Fibroblast of lung (primary cell): ENCODE data around the gene DHX15. TPM values are rescaled to one million over a fixed set of nuclear protein-coding genes. Genes with fewer than 3 reads are reported as not detected.

Experiments
- DNase-seq, 2 donors: peaks; one replicate each; pipeline versions ENCODE4 v3.0.0 to v3.0.0-alpha.2; 2010; ENCODE audit warnings: low read depth in 2 of 2
- H2AFZ ChIP-seq: 2 replicates; pipeline ENCODE4 v1.5.1; 2012; ENCODE audit warnings: low read length, control low read depth, inconsistent platforms
- H3K27ac ChIP-seq: 2 replicates; pipeline ENCODE4 v1.5.1; 2011; ENCODE audit warnings: low read length, control low read depth; ENCODE audit not compliant: insufficient read depth
- H3K27me3 ChIP-seq: 2 replicates; pipeline ENCODE4 v1.5.1; 2011; ENCODE audit warnings: mild to moderate bottlenecking, low read length; ENCODE audit not compliant: control insufficient read depth, insufficient read depth
- H3K36me3 ChIP-seq: 2 replicates; pipeline ENCODE4 v1.5.1; 2011; ENCODE audit warnings: low read length; ENCODE audit not compliant: control insufficient read depth, insufficient read depth
- H3K4me1 ChIP-seq: 2 replicates; pipeline ENCODE4 v1.5.1; 2011; ENCODE audit warnings: low read length; ENCODE audit not compliant: control insufficient read depth, insufficient read depth; ENCODE audit errors: extremely low read depth
- H3K4me2 ChIP-seq: 2 replicates; pipeline ENCODE4 v1.5.1; 2011; ENCODE audit warnings: low read length, control low read depth; ENCODE audit not compliant: insufficient read depth; ENCODE audit errors: extremely low read depth
- H3K4me3 ChIP-seq, 4 experiments: fragments of 200-600 bp in 1 of 4; sonication (generic) in 1 of 4; replicated peaks in 1 of 4; 2 replicates each; pipeline ENCODE4 v1.5.1; 2011 to 2016; ENCODE audit warnings: low read length in 4 of 4, low read depth in 3 of 4, mild to moderate bottlenecking in 3 of 4, control low read depth in 2 of 4, inconsistent platforms in 1 of 4, mixed read lengths in 1 of 4; ENCODE audit not compliant: insufficient read depth in 1 of 4; ENCODE audit errors: control extremely low read depth in 1 of 4
- H3K79me2 ChIP-seq: 2 replicates; pipeline ENCODE4 v1.5.1; 2012; ENCODE audit warnings: mild to moderate bottlenecking, low read length, inconsistent platforms; ENCODE audit not compliant: control insufficient read depth, insufficient read depth
- H3K9ac ChIP-seq: 2 replicates; pipeline ENCODE4 v1.5.1; 2011; ENCODE audit warnings: mild to moderate bottlenecking, low read length, control low read depth; ENCODE audit not compliant: insufficient read depth
- H3K9me3 ChIP-seq: 2 replicates; pipeline ENCODE4 v1.5.1; 2012; ENCODE audit warnings: low read depth, low read length; ENCODE audit not compliant: control insufficient read depth, insufficient read depth
- H4K20me1 ChIP-seq: 2 replicates; pipeline ENCODE4 v1.5.1; 2011; ENCODE audit warnings: low read length; ENCODE audit not compliant: control insufficient read depth, insufficient read depth; ENCODE audit errors: extremely low read depth
- CTCF ChIP-seq, 2 donors: IDR thresholded peaks in 1 of 2; conservative IDR thresholded peaks in 1 of 2; 1 replicate in 1 of 2; 2 replicates in 1 of 2; pipeline ENCODE4 v1.5.1; 2011 to 2012; ENCODE audit warnings: low read length in 2 of 2, control low read depth in 1 of 2, inconsistent platforms in 1 of 2, low read depth in 1 of 2, mild to moderate bottlenecking in 1 of 2
- EZH2 ChIP-seq: IDR thresholded peaks from 2 replicates; pipeline ENCODE4 v1.5.1; 2012; ENCODE audit warnings: low read length, control low read depth, mild to moderate bottlenecking; ENCODE audit errors: missing control alignments
- polyA plus RNA-seq, 2 donors: library from polyadenylated mRNA; depleted of rRNA in 1 of 2; stranded (reverse) in 1 of 2; unstranded in 1 of 2; fragments of >200 nt; gene quantifications; 2 replicates each; pipeline ENCODE4 v1.2.1, GENCODE V29; 2011 to 2012; ENCODE audit warnings: missing spikeins in 1 of 2
- total RNA-seq: library from RNA; depleted of rRNA; stranded (reverse); fragments of >200 nt; gene quantifications from 2 replicates; pipeline ENCODE4 v1.2.1, GENCODE V29; 2014

The DHX15 gene
- total and polyA plus RNA-seq, 2 donors (not counting 1 experiment from before 2014, with no cell fraction given): 105 to 136 TPM

GRCh38 chr4:24489870-24490269, 94.5 kb downstream of the DHX15 start:
- peaks cover 8% of the 10 kb centered on the region for H3K27me3 ChIP-seq
- H3K4me2 ChIP-seq: no peak overlapping the region
- DNase-seq: peak in 1 of 2 donors; percentile 77

GRCh38 chr4:24488399-24489164, 95.8 kb downstream of the DHX15 start:
- Histone ChIP-seq H3K9me3 (no peaks in the 10 kb centered on the region), H3K4me3 (no peak overlapping the region), H3K4me1 (no peaks in the 10 kb centered on the region), H3K27ac (no peak overlapping the region), H2AFZ (no peak overlapping the region), H3K9ac (no peak overlapping the region), H3K4me2 (no peak overlapping the region), H4K20me1 (no peaks in the 10 kb centered on the region), H3K36me3 (no peaks in the 10 kb centered on the region), H3K79me2 (no peaks in the 10 kb centered on the region), H3K27me3 (peaks cover 5% of the 10 kb centered on the region)
- TF ChIP-seq CTCF (conservative IDR thresholded peaks at IDR 0.05 in 1 of 2, IDR thresholded peaks at IDR 0.05 in 1 of 2; ENCODE audit: low read depth in 1 of 2, low read length in 2 of 2) (peak; percentile 82 to 89), EZH2 (no peak)
- peak; percentile 40 to 70 for DNase-seq

More at GRCh38 chr4:24489870-24490269, 94.5 kb downstream of the DHX15 start:
- no peak overlapping the region for H3K4me3 ChIP-seq
- H3K27ac ChIP-seq: no peak overlapping the region
- H3K79me2 ChIP-seq: no peaks in the 10 kb centered on the region
- H3K36me3 ChIP-seq: no peaks in the 10 kb centered on the region
- H3K4me1 ChIP-seq: no peaks in the 10 kb centered on the region
- no peak overlapping the region for H3K9ac ChIP-seq
- H4K20me1 ChIP-seq: no peaks in the 10 kb centered on the region
- no peak overlapping the region for H2AFZ ChIP-seq
- TF ChIP-seq CTCF (conservative IDR thresholded peaks at IDR 0.05 in 1 of 2, IDR thresholded peaks at IDR 0.05 in 1 of 2; ENCODE audit: low read depth in 1 of 2, low read length in 2 of 2): no peak
- no peak for TF ChIP-seq EZH2
- no peaks in the 10 kb centered on the region for H3K9me3 ChIP-seq

GRCh38 chr4:24482871-24483270, 101.5 kb downstream of the DHX15 start:
- H3K4me3 ChIP-seq: no peak overlapping the region
- no peak overlapping the region for H3K4me2 ChIP-seq
- H4K20me1 ChIP-seq: no peaks in the 10 kb centered on the region
- no peaks in the 10 kb centered on the region for H3K9me3 ChIP-seq
- H3K9ac ChIP-seq: no peak overlapping the region
- DNase-seq: peak in 1 of 2 donors; percentile 12
- no peak overlapping the region for H2AFZ ChIP-seq
- no peaks in the 10 kb centered on the region for H3K27me3 ChIP-seq
- H3K79me2 ChIP-seq: no peaks in the 10 kb centered on the region
- no peaks in the 10 kb centered on the region for H3K36me3 ChIP-seq
- no peaks in the 10 kb centered on the region for H3K4me1 ChIP-seq
- TF ChIP-seq CTCF (conservative IDR thresholded peaks at IDR 0.05 in 1 of 2, IDR thresholded peaks at IDR 0.05 in 1 of 2; ENCODE audit: low read depth in 1 of 2, low read length in 2 of 2) (no peak), EZH2 (no peak)
- H3K27ac ChIP-seq: no peak overlapping the region
